CD4-positive, alpha-beta T cell treated with Interleukin-6 for 4 hours (primary cell): ENCODE data around the gene SPTLC3.

ENCODE experiments used
- DNase-seq: peaks from one replicate; pipeline ENCODE4 v3.0.0-alpha.2; 2020; ENCODE audit warnings: mixed read lengths

SPTLC3 gene

DNA sequence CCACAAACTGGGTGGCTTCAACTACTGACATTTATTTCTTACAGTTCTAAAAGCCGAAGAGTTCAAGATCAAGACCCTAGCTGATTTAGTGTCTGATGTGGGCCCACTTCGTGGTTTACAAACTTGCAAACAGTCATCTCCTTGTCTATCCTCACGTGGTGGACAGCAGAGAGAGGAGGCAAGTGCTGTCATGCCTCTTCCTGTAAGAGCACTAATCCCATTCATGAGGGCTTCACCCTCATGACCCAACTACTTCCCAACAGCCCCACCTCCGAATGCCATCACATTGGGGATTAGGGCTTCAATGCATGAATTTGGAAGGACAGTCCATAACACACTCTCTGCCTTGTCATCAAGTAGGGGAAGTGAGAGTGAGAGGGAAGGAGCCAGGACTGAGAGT, 196.7 kb downstream of the SPTLC3 start:
- no peak for DNase-seq

DNA sequence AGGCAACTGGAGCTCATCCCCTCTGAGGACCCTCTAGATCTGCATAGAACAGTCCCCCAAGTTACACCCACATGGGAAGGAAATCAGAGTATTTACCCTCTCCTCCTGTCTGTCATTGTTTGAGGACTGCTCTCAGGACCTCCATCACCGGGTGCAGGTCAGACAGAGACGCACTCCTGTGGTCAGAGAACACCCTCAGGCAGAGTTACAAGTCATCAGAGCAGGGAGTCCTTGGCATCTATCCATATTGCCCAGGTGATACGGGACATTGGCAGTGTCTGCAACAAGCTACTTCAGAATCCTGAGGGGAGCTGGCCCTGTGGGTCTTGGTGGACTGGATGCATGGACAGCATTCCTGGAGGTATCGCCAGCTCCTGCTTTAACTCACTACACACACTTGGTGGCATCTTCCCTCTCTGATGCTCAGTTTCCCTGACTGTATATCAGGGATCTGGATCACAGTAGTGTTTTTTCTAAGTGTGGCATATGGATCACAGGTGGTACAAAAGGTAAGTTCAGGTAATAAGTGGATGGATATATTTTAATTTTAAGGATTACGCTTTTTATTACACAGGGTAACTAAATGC, 197.2 kb downstream of the SPTLC3 start:
- DNase-seq: no peak

DNA sequence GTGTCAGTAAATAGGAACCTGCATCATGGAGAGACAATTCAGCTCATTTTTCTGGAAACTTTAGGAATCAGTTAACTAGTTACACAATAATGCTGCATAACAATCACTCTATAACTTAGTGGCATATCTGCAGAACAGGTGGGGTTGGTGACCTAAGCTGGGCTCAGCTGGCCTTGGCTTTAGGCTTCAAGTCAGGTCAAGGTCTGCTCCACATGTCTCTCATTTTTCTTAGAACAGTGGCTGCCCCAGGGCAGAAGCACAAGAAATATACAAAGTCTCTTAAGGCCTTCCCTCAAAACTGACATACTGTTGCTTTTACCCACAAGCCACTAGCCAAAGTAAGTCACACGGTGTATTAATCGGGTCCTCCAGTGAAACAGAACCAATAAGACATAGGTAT, 198.2 kb downstream of the SPTLC3 start:
- no peak for DNase-seq

DNA sequence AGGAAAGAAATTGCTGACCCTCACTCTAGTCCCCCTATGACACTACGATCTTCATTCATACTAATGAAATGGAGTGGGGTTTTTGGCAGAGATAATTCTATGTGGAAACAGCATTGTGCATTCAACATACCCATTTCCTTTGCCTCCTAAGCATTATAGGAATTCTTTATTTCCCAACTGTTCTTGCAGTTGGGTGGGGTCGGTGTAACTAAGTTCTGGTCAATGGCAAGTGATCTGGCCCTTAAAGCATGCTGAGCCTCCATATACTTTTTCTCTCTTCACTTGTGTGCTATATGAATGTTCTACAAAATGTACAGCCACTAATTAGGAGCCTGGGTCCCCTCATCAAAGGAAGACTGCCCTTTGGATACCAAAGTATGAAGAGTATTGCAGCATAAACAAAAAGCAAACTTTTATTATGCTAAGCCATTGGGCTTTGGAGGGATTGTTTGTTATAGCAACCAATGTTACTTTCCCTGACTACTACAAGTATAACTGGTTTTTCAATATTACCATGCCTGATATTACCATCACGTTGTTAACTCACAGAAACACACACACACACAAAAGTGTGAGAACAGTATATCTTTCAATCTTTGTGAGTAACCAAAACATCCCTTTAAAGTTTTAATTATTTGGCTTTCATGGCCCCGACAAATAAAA, 203.3 kb downstream of the SPTLC3 start:
- DNase-seq: no peak

DNA sequence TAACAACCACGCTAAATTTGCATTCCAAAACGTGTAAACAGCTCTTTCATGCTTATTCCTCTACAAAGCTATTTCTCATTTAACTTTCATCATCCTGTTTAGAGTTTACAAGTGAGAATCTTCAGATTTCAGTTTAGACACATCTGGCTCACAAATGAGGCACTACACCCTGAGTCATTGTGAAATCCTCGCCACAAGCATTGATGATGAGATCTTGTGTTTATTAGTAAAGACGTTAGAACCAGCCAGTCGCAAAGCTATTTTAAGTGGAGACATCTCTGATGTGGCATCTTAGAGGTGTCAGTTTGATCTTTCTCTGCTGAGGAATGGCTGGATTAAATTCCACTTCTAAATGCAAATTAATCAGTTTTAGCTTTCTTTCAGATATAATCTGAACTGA, 204.0 kb downstream of the SPTLC3 start:
- no peak for DNase-seq

DNA sequence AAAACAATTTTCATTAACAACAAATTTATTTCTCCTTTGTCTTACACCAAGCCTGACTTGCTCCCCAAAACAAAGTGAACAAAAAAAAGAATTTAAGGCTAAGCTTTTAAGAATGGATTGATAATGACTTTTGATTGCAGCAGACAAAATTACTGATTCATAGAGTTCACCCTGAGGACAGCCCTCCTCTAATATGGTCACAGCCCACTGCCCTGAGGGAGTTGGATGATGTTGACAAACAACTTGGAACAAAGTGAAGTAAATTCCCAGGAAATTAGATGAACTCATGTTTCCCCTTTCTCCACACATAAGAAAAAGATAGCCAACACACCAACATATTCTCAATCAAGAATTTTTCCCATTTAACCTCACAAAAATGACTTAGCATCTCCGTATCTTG, 204.6 kb downstream of the SPTLC3 start:
- no peak for DNase-seq

DNA sequence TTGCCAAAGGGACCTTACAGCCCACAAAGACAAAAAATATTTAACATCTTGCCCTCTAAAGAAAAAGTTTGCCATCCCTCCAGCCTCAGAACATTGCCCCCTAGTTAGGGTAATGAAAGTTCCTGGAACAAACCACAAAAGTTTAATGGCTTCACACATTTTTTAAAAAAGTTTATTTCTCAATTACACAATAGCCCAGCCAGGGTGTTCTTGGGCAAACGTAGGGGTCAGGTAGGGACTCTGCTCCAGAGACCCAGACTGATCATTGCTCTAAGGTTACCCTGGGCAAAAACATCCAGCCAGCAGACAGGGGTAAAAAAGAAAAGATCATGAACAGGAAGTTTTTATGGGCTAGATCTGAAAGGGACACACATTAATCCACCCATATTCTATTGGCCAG, 207.8 kb downstream of the SPTLC3 start:
- no peak for DNase-seq
